Vagina (tissue), 2 donors: ENCODE data around the gene CTSD.

Source experiments
- POLR2A ChIP-seq, 2 donors: fragments of 450-650 bp; IDR thresholded peaks; one replicate each; pipeline ENCODE4 v1.6.1; 2017; ENCODE audit warnings: antibody characterized with exemption in 2 of 2, mild to moderate bottlenecking in 2 of 2, moderate library complexity in 2 of 2
- TF ChIP-seq, protein P1 (sequence below), 3 experiments: fragments of 450-650 bp in 2 of 3; fragments of 200-600 bp in 1 of 3; sonication (generic) in 1 of 3; IDR thresholded peaks; one replicate each; pipeline ENCODE4 v1.5.1; 2017 to 2019; ENCODE audit warnings: antibody characterized with exemption in 3 of 3, mild to moderate bottlenecking in 2 of 3, moderate library complexity in 2 of 3

DNA sequence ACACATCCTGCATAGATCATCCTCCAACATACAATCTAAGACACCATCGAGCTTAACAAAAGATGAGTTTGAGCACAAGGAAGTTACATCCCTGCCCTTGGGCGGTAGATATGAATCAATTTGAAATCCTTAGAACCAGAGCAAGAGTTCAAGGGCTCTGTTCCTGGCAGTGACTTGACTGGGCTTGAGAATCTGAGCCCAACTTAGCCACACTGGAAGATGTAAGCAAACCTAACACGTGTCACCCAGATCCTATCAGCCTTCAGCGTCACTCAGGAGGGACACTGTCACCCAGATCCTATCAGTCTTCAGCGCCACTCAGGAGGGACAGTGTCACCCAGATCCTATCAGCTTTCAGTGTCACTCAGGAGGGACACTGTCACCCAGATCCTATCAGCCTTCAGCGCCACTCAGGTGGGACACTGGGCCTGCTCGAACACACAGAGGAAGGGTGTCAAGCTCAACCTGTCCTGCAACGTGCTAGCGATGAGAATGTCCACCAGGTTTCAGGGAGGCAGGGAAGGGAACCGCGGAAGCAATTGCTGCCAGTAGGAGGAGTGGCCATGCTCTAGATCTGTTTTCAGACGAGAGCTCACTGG lies 32.8 kb upstream of the CTSD start:
- TF ChIP-seq, protein P1, sequence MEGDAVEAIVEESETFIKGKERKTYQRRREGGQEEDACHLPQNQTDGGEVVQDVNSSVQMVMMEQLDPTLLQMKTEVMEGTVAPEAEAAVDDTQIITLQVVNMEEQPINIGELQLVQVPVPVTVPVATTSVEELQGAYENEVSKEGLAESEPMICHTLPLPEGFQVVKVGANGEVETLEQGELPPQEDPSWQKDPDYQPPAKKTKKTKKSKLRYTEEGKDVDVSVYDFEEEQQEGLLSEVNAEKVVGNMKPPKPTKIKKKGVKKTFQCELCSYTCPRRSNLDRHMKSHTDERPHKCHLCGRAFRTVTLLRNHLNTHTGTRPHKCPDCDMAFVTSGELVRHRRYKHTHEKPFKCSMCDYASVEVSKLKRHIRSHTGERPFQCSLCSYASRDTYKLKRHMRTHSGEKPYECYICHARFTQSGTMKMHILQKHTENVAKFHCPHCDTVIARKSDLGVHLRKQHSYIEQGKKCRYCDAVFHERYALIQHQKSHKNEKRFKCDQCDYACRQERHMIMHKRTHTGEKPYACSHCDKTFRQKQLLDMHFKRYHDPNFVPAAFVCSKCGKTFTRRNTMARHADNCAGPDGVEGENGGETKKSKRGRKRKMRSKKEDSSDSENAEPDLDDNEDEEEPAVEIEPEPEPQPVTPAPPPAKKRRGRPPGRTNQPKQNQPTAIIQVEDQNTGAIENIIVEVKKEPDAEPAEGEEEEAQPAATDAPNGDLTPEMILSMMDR (IDR thresholded peaks at IDR 0.05), result no peak
- TF ChIP-seq POLR2A (IDR thresholded peaks at IDR 0.05), result no peak
